ENCODE results near the gene TMEM117. TPM values are rescaled to one million over a fixed set of nuclear protein-coding genes. Genes with fewer than 3 reads are reported as not detected.

TMEM117 gene
- total and polyA plus RNA-seq, 2 donors (not counting 1 experiment from before 2014, with no cell fraction given): 2.0 to 10.4 TPM

GRCh38 chr12:43978556-43978955, 142.7 kb downstream of the TMEM117 start:
- Histone ChIP-seq H3K79me2 (ENCODE audit: control insufficient read depth, insufficient read depth, low read length) (no peaks in the 10 kb centered on the region), H3K4me2 (replicated peaks; ENCODE audit: low read depth, low read length, poor library complexity, severe bottlenecking) (no peak overlapping the region), H4K20me1 (ENCODE audit: control insufficient read depth, insufficient read depth, low read length, poor library complexity, severe bottlenecking) (no peaks in the 10 kb centered on the region), H3K27ac (ENCODE audit: low read length in 2 of 2) (no peak overlapping the region), H3K4me1 (ENCODE audit: control insufficient read depth in 2 of 2, insufficient read depth in 2 of 2, low read length in 2 of 2) (no peaks in the 10 kb centered on the region), H3K36me3 (replicated peaks in 1 of 2; ENCODE audit: control extremely low read depth in 1 of 2, control insufficient read depth in 1 of 2, extremely low read depth in 1 of 2, insufficient read depth in 2 of 2, low read length in 1 of 2) (no peaks in the 10 kb centered on the region), H3K4me3 (ENCODE audit: control extremely low read depth in 1 of 5, extremely low read depth in 1 of 5, insufficient read depth in 1 of 5, low read depth in 2 of 5, low read length in 4 of 5) (no peak overlapping the region), H3K27me3 (replicated peaks in 1 of 4; ENCODE audit: control extremely low read depth in 1 of 4, control insufficient read depth in 3 of 4, insufficient read depth in 4 of 4, low read length in 3 of 4) (no peaks in the 10 kb centered on the region), H3K9ac (ENCODE audit: low read length) (no peak overlapping the region), H3K9me3 (ENCODE audit: control extremely low read depth in 1 of 3, control insufficient read depth in 2 of 3, insufficient read depth in 1 of 3, low read length in 2 of 3) (peaks cover 1 to 7% (median 5%) of the 10 kb centered on the region in 3 donors), H2AFZ (ENCODE audit: insufficient read depth, low read depth, low read length, poor library complexity, severe bottlenecking) (no peak overlapping the region)
- intact Hi-C loops (cut with micrococcal nuclease): no loop called here
- no CpG with 5 or more reads among the region's 2 CpGs for WGBS (ENCODE audit: insufficient coverage)
- no peaks in the 10 kb centered on the region for H3K4me1 Mint-ChIP-seq
- H3K4me3 Mint-ChIP-seq: no peak overlapping the region
- peaks cover 11% of the 10 kb centered on the region for H3K9me3 Mint-ChIP-seq (ENCODE audit: insufficient read depth)
- TF ChIP-seq CTCF (IDR thresholded peaks at IDR 0.05): no peak
- TF ChIP-seq EZH2 (IDR thresholded peaks at IDR 0.05; ENCODE audit: borderline replicate concordance, insufficient read depth, low read depth, low read length, poor library complexity, severe bottlenecking): no peak
- no peak overlapping the region for H3K27ac Mint-ChIP-seq
- ChIA-PET POLR2A (no interaction called here), CTCF (no interaction called here)
- ATAC-seq (ENCODE audit: low read depth): no peak
- DNase-seq: no peak
- H3K27me3 Mint-ChIP-seq: no peaks in the 10 kb centered on the region

GRCh38 chr12:43979450-43979849, 143.6 kb downstream of the TMEM117 start:
- H3K36me3 ChIP-seq (replicated peaks in 1 of 2; ENCODE audit: control extremely low read depth in 1 of 2, control insufficient read depth in 1 of 2, extremely low read depth in 1 of 2, insufficient read depth in 2 of 2, low read length in 1 of 2): no peaks in the 10 kb centered on the region
- CTCF ChIA-PET: no interaction called here
- ATAC-seq (ENCODE audit: low read depth) (no peak), DNase-seq (no peak)
- WGBS (ENCODE audit: insufficient coverage): 83% methylated on average over 2 of the region's 3 CpGs
- H3K4me3 ChIP-seq (ENCODE audit: control extremely low read depth in 1 of 5, extremely low read depth in 1 of 5, insufficient read depth in 1 of 5, low read depth in 2 of 5, low read length in 4 of 5): no peak overlapping the region
- no peaks in the 10 kb centered on the region for H3K27me3 ChIP-seq (replicated peaks in 1 of 4; ENCODE audit: control extremely low read depth in 1 of 4, control insufficient read depth in 3 of 4, insufficient read depth in 4 of 4, low read length in 3 of 4)
- POLR2A ChIA-PET: no interaction called here
- no peak overlapping the region for H3K4me2 ChIP-seq (replicated peaks; ENCODE audit: low read depth, low read length, poor library complexity, severe bottlenecking)
- no peak overlapping the region for H3K9ac ChIP-seq (ENCODE audit: low read length)
- no peak overlapping the region for H3K27ac ChIP-seq (ENCODE audit: low read length in 2 of 2)
- TF ChIP-seq CTCF (IDR thresholded peaks at IDR 0.05): no peak
- TF ChIP-seq EZH2 (IDR thresholded peaks at IDR 0.05; ENCODE audit: borderline replicate concordance, insufficient read depth, low read depth, low read length, poor library complexity, severe bottlenecking): no peak
- H3K9me3 ChIP-seq (ENCODE audit: control extremely low read depth in 1 of 3, control insufficient read depth in 2 of 3, insufficient read depth in 1 of 3, low read length in 2 of 3): peaks cover 1 to 7% (median 5%) of the 10 kb centered on the region in 3 donors
- no peaks in the 10 kb centered on the region for H3K4me1 Mint-ChIP-seq
- H2AFZ ChIP-seq (ENCODE audit: insufficient read depth, low read depth, low read length, poor library complexity, severe bottlenecking): no peak overlapping the region
- no peaks in the 10 kb centered on the region for H3K79me2 ChIP-seq (ENCODE audit: control insufficient read depth, insufficient read depth, low read length)
- H4K20me1 ChIP-seq (ENCODE audit: control insufficient read depth, insufficient read depth, low read length, poor library complexity, severe bottlenecking): no peaks in the 10 kb centered on the region
- H3K4me1 ChIP-seq (ENCODE audit: control insufficient read depth in 2 of 2, insufficient read depth in 2 of 2, low read length in 2 of 2): no peaks in the 10 kb centered on the region
- peaks cover 11% of the 10 kb centered on the region for H3K9me3 Mint-ChIP-seq (ENCODE audit: insufficient read depth)
- intact Hi-C loops (cut with micrococcal nuclease): no loop called here
- no peak overlapping the region for H3K27ac Mint-ChIP-seq
- no peak overlapping the region for H3K4me3 Mint-ChIP-seq
- no peaks in the 10 kb centered on the region for H3K27me3 Mint-ChIP-seq

Data from B cell (primary cell).